Gastrocnemius medialis (tissue), 4 donors: ENCODE data around the gene AKAP8L.
A peak's percentile ranks its signal among the peaks of the same experiment; 100 is the strongest.

Experiments
- CTCF ChIP-seq, 5 experiments: fragments of 450-650 bp in 3 of 5; fragments of 200-600 bp in 2 of 5; sonication (generic) in 2 of 5; IDR thresholded peaks in 4 of 5; conservative IDR thresholded peaks in 1 of 5; 1 replicate in 4 of 5; 2 replicates in 1 of 5; pipeline ENCODE4 v1.5.1; 2016 to 2019; ENCODE audit warnings: antibody characterized with exemption in 5 of 5, mild to moderate bottlenecking in 3 of 5, moderate library complexity in 3 of 5
- POLR2A ChIP-seq, 2 donors: fragments of 450-650 bp; IDR thresholded peaks; one replicate each; pipeline ENCODE4 v1.6.1; 2017; ENCODE audit warnings: antibody characterized with exemption in 2 of 2, mild to moderate bottlenecking in 2 of 2, moderate library complexity in 2 of 2

- no peak for TF ChIP-seq CTCF (IDR thresholded peaks at IDR 0.05 in 4 of 5, conservative IDR thresholded peaks at IDR 0.05 in 1 of 5)
- peak in 1 of 2 donors; percentile 9 for TF ChIP-seq POLR2A (IDR thresholded peaks at IDR 0.05)
Observed at GRCh38 chr19:15444505-15445226, 25.9 kb upstream of the AKAP8L start.
